GM19328 (cell line): ENCODE measurements around the gene RNASEH2C.
"Not testable (repeated sequence)": the region's sequence is repeated elsewhere in the genome, so short reads cannot be mapped to it uniquely, and the experiment has no call there.

Source experiments
- ATAC-seq: cut with Tn5 transposase; IDR thresholded peaks from one replicate; pipeline ENCODE4 v1.9.1; 2021; ENCODE audit warnings: mild to moderate bottlenecking, moderate library complexity; ENCODE audit not compliant: unreplicated experiment

RNASEH2C gene

GRCh38 chr11:65691847-65692246, 28.8 kb downstream of the RNASEH2C start:
- not testable (repeated sequence) for ATAC-seq

GRCh38 chr11:65685981-65686380, 34.6 kb downstream of the RNASEH2C start:
- no peak for ATAC-seq

GRCh38 chr11:65683480-65683879, 37.1 kb downstream of the RNASEH2C start:
- ATAC-seq = not testable (repeated sequence)

GRCh38 chr11:65680192-65680743, 40.3 kb downstream of the RNASEH2C start:
- ATAC-seq = no peak

GRCh38 chr11:65672982-65673381, 47.6 kb downstream of the RNASEH2C start:
- no peak for ATAC-seq

- ATAC-seq = no peak
Observed at GRCh38 chr11:65672180-65672860, 48.3 kb downstream of the RNASEH2C start.
